HG03469 (cell line): ENCODE results near the gene SIL1.
"Not testable (repeated sequence)": the region's sequence is repeated elsewhere in the genome, so short reads cannot be mapped to it uniquely, and the experiment has no call there.

Experiments
- ATAC-seq: cut with Tn5 transposase; IDR thresholded peaks from one replicate; pipeline ENCODE4 v1.9.1; 2021; ENCODE audit warnings: mild to moderate bottlenecking, moderate library complexity, moderate number of reproducible peaks; ENCODE audit not compliant: unreplicated experiment

Gene SIL1

GRCh38 chr5:139205124-139205523 lies 7.0 kb upstream of the SIL1 start:
- ATAC-seq: no peak

- ATAC-seq: no peak
Observed at GRCh38 chr5:139204196-139204595, 6.0 kb upstream of the SIL1 start.

- ATAC-seq: no peak
Observed at GRCh38 chr5:139199321-139199720, 1.2 kb upstream of the SIL1 start.

- no peak for ATAC-seq
Observed at GRCh38 chr5:139196296-139196956, 1.7 kb downstream of the SIL1 start.

- no peak for ATAC-seq
Observed at GRCh38 chr5:139194486-139194885, 3.7 kb downstream of the SIL1 start.

- ATAC-seq: no peak
Observed at GRCh38 chr5:139193928-139194327, 4.2 kb downstream of the SIL1 start.

GRCh38 chr5:139192906-139193305 lies 5.3 kb downstream of the SIL1 start:
- ATAC-seq: not testable (repeated sequence)

- ATAC-seq: not testable (repeated sequence)
Observed at GRCh38 chr5:139191954-139192353, 6.2 kb downstream of the SIL1 start.

- ATAC-seq: no peak
Observed at GRCh38 chr5:139190125-139190524, 8.0 kb downstream of the SIL1 start.

- ATAC-seq: no peak
Observed at GRCh38 chr5:139188558-139189270, 9.5 kb downstream of the SIL1 start.

- no peak for ATAC-seq
Observed at GRCh38 chr5:139186752-139187326, 11.3 kb downstream of the SIL1 start.

GRCh38 chr5:139186261-139186660 lies 11.9 kb downstream of the SIL1 start:
- ATAC-seq: no peak

GRCh38 chr5:139185589-139185988 lies 12.6 kb downstream of the SIL1 start:
- no peak for ATAC-seq

- ATAC-seq: no peak
Observed at GRCh38 chr5:139183502-139183901, 14.7 kb downstream of the SIL1 start.

- ATAC-seq: no peak
Observed at GRCh38 chr5:139182528-139183296, 15.5 kb downstream of the SIL1 start.

GRCh38 chr5:139181835-139182452 lies 16.2 kb downstream of the SIL1 start:
- ATAC-seq: no peak

- ATAC-seq: no peak
Observed at GRCh38 chr5:139181322-139181730, 16.8 kb downstream of the SIL1 start.

- no peak for ATAC-seq
Observed at GRCh38 chr5:139180850-139181249, 17.3 kb downstream of the SIL1 start.

- not testable (repeated sequence) for ATAC-seq
Observed at GRCh38 chr5:139179778-139180513, 18.2 kb downstream of the SIL1 start.

- ATAC-seq: no peak
Observed at GRCh38 chr5:139178935-139179334, 19.2 kb downstream of the SIL1 start.
